HG02840 (cell line): Measurements from ENCODE around the gene SUB1.
"Not testable (repeated sequence)": the region's sequence is repeated elsewhere in the genome, so short reads cannot be mapped to it uniquely, and the experiment has no call there.

Experiments used
- ATAC-seq: cut with Tn5 transposase; IDR thresholded peaks from one replicate; pipeline ENCODE4 v1.9.1; 2021; ENCODE audit warnings: mild to moderate bottlenecking, moderate library complexity, moderate number of reproducible peaks; ENCODE audit not compliant: unreplicated experiment, low FRiP score

Gene SUB1

DNA sequence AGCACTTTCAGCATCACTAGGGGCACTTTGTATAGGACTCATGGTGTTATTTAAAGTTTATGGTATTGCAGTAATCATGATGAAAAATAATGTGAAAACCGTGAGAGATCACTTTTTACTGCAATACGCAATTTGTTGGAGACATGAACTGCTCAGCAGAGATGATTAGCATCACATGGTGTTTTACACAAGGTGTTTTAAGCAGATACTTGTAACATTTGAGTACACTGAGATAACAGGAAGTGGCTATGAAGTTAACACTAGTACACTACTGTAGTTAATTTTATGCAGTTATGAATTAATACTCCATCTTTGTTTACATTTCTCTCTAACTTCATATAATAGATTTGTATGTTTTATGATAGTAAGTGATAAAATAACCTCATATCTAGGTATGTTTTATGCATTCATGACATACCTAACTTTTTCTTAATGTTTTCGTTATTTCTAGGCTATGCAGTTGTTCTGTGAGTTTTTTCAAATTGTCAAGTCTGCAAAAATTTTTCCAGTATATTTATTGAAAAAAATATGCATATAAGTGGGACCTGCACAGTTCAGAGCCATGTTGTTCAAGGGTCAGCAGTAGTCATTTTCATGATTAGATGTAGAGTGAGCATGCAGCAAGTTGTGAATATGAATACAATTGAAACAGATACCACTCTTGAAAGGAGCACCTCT, 13.0 kb downstream of the SUB1 start:
- ATAC-seq: no peak

DNA sequence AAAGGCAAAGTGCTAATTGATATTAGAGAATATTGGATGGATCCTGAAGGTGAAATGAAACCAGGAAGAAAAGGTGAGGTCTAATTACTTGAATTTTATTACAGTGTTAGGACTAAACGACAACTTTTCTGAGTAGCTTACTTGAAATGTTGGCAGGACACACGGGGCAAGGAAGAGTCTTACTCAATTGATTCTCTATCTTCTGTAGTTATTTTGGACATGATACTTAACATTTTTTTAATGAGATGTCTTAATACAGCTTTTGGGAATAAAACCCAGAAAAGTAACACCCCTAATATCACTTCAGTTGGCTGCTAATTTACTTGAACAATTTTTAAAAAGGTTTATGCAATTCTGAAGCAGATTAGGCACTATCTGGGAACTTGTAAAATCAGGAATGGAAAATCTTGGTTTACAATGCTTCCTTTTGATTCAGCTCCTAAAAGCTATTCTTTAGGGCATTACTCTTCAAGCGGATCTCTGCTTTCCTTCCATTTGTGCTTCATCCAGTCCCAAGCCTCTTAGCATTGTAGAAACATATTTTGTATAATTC, 13.7 kb downstream of the SUB1 start:
- no peak for ATAC-seq

DNA sequence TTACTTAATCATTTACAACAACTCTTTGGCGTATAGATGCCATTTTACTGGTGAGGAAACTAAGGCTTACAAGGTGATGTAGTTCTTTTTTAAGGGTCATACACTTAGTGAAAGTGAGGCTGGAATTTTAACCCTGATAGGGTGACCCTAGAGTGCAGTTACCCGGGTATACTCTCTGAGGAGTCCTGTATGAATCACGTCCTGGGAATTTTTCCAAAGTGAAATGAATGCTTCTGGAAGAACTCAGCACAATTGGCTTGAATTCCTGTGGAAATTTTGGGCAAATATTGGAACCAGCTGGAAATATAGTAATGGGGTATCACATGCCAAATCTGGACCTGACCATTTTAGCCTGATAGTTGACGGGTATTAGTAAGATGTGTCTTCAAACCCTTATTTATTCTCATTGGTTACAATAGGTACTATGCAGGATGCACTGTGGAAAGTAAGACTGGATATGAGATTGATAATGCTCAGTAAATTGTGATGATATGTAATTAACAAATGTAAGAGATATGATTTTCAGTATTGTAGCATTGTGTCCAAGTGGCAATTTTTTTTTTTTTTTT, 14.8 kb downstream of the SUB1 start:
- ATAC-seq: no peak

DNA sequence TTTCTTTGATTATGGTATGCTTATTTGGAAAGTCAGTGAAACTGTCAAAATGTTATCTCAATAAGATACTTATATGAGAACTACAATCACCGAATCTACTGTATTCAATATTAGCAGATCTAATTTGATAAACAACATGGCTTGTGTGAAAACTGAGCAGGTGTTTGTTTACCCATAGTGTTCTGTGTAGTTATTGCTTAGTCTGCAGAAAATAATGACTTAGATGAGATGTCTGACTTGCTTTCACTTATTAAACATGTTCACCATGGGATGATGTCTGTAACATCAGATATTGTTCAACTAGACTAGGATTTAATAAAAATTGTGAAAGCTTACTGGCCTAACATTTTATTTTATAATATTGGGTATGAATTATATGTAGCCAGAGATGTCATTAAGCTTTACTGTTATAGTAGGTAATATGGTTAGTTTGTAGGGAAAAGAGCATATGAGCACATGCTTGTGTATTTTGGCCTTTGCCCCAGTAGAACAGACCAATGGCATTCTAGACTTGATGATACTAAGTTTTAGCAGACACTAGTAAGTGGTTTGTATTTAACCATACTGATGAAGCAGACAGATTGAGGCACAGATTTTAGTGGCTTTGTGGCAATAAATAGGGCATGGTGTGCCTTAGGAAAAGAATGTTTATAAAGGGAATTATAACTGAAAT, 16.4 kb downstream of the SUB1 start:
- ATAC-seq: no peak

DNA sequence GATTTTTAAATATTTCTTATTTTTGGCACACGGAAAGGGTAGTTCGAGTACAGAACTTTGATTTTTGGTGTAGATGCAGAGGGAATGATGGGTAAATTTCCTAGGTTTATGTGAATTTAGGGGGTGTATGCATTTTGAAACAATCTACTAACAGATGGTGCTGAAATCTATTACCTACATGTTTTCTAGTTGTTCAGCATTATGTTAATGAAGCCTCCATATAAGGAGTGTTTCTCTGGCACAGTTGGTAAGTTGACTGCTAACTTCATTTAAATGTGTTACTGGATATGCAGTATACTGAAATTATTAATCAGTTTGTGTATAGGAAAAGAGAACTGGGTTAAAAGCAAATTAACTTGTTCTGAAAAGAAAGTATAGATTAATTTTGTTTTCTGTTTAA, 17.5 kb downstream of the SUB1 start:
- ATAC-seq: no peak

DNA sequence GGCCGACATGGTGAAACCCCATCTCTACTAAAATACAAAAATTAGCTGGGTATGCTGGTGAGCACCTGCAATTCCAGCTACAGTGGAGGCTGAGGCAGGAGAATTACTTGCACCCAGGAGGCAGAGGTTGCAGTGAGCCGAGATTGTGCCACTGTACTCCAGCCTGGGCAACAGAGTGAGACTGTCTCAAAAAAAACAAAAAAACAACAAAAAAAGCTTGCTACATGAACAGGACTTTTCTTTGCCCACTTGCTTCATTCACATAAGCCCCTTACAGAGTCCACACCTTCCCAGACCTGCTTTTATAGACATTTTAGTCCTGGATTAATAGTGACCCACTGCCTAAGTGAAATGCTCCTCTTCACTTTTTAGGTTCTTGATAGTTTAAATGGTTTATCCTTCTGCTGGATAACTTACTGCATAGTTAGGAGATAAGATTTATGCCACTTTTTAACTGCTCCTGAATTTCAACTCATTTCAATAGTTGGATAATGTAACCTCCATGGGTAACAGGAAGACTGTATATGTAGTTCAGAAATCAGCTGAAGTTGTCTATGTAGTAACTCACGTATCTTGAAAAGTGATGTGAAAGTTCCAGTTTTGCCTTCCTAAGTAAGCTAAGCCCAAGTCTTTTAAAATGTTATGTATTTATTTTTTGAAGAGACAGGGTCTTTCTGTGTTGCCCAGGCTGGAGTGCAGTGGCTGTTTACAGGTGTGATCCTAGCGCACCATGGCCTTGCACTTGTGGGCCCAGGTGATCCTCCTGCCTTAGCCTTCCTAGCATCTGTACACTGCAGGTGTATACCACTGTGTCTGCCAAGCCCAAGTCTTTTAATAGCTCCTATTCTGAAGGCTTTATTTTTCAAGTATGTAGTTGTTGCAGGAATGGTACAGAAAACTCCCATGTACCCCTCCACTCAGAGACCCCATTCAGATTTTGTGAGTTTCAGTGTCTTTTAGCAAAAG, 19.7 kb downstream of the SUB1 start:
- ATAC-seq: no peak

DNA sequence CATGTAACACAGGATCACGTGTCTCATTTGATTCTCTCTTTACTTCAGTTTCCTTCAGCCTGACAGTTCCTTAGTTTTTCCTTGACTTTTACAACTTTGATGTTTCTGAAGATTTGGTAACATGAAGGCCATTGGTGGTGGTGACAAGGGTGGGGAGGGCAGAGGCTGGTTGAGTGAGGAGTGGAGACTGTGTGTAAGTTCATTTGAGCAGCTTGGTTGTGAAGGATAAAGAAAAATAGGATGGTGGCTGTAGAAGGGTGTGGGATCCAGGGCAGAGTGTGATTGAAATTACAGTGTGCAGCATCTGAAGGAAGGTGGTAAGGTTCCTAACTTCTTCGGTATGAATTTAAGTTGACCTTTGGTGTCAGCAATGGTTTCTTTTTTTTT, 20.4 kb downstream of the SUB1 start:
- no peak for ATAC-seq

DNA sequence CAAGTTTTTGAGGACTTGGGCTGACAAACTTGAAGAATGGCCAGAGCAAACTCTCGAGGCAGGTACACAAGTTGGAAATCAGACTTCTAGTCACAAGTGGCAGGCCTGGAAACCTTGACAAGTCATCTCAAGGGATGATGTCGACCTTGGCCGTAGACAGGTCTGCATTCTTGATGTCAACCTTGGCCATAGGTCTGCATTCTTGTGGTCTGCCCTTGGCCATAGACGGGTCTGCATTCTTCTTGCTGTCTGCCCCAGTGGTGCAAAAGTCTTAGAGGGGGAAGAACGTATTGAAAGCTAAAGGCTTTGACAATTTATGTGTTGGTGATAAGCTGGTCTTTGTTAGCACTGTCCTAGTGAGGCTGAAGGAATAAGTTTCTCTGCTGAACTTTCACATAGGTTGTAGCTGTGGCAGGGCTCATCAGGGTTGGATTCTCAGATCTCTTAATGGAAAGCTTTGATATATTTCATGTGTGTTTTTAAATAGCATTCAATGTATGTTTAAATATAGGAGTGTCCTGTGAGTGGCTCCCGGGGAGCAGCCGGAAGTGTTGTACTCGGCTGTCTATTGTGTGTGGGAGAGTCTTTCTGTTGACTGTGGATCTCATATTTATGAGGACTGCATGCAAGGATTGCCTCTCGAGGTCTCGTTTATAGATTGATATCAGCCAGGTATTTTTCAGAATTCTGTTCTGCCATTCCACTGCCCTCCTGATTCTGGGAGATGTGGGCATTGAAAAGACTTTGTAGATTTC, 27.0 kb downstream of the SUB1 start:
- ATAC-seq: no peak

DNA sequence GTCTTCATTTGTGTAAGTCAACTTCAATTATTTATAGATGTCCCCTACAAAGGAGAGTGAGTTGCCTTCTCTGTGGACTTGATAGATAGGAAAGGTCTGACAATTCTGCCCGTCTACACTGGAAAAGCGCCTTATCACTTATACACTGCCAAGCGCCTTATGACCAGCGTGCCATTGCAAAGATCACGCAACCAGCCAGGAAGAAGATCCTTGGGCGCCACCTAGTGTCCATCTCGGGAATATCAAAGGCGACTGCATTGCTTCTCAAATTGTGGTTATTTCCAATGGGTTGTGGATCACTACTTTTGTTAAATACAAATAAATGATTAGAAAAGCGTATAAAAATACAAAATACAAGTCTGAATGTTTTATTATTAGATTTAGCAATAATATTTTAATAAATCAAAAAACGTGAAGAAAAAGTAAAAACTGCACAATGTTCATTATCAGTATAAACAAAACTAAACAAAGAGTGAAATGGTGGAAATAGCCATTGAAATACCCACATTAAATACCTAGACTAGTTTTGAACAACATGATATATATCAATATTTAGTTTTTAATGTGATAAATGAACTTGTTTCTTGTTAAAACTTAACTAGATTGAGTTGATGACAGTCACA, 27.8 kb downstream of the SUB1 start:
- ATAC-seq: no peak

DNA sequence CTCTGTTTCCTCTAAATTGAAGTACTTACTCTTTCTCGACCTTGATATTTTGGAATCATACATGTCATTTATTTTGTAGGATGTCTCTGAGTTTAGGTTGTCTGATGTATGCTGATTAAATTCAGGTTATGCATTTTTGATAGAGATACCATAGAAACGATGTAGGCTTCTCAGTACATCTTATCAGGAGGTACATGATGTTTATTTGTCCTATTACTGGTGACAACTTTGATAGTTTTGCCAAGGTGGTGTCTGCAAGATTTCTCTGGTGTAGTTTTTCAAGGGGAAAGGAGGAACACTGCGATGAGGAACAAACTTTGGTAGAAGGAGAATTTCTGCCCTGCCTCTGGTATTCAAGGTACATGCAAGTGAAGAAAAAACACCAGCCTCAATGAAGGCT, 29.9 kb downstream of the SUB1 start:
- ATAC-seq: no peak

DNA sequence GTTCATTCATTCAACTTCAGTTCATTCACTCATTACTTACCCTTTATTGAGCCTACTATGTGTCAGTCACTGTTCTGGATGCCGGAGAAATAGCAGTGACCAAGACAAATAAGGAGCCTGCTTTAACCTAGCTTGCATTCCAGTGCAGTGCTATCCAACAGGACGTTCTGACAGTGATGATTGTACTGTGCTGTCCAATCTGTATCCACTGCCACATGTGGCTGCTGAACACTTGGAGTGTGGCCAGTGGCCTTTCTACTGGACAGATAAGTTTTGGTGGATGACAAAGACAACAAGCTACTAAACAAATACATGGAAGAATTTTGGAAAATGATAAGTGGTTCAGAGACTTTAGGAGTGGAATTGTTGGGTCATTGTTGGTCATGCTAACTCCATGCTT, 33.6 kb downstream of the SUB1 start:
- ATAC-seq: no peak

DNA sequence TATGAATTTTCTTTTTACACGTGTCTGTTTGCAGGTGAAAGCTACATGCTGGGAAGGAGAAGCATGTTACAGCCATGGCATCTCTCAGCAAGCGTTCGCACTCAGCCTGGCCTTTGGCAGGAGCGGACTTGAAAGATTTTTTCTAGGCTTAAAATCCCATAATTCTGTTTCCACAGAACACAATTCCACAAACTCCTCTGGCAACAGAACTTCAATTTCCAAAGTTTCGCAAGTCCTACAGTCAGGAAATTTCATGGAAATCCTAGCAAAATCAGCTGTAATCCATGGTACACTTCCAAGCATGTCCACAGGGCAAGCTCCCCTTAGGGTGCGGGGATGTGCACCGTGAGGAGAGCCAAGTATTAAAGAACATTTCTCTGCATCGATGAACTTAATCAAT, 35.9 kb downstream of the SUB1 start:
- ATAC-seq: no peak

DNA sequence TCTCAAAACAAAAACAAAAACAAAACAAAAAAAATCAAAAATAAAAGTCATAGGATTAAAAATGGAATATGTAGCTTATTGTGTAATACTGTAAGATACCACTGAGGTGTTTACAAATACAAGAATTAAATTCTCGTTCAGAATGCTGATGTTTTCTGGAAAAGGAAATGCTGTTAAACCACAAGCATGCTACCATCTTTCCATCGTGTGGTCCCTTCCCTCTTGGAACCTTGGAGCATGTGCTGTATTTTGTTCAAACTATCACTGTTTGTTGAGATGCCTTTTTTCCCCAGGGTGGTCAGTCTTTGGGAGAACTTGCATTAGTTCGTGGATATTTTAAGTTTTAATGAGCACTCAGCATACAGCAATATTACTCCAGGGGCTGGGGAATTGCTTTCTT, 39.7 kb downstream of the SUB1 start:
- ATAC-seq: no peak

DNA sequence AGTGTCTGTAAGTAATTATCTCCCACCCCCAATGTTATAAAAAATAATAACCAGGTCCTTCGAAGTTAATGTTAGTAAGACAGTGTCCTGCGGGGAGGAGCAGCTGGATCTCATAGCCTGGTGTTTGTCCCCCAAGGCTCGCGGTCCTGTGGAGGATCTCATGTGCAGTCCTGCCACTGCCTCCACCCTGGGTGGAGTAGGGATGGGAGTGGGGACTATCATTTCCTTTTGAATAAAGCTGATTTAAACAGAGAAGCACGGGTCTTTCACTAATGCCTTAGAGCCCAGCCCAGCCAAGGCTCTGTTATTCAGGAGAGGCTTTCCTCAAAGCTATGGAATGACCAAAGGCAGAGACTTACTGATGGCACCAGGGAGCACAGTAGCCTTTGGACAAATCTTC, 40.2 kb downstream of the SUB1 start:
- ATAC-seq: no peak

DNA sequence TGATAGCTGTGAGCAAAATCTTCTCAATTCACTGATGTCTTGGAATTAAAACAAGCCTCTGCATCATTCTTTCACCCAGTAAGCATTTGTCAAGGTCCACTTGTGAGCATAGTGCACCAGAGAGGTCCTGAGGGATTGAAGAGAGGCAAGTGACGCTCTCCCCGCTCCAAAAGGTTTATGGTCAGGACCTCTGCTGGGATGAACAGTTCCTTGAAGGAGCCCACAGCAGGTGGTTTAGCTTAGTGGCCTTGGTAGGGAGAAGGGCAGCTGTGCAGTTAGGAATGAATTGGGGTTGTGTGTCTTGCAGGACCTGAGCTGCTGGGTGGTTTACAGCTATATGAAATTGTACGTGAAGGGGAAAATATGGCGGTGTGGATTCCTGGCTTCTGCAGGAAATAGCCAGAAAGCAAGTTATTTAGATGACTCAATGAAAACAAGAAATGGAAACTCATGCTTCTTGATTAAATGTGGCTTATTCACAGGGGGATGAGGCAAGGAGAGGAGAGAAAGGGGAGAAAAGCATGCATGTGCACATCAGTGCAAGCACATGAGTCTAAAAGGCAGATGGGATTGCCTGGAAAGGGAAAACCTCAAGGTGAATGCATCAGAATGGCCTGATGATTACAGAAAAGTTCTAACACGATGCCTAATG, 42.0 kb downstream of the SUB1 start:
- ATAC-seq: no peak

DNA sequence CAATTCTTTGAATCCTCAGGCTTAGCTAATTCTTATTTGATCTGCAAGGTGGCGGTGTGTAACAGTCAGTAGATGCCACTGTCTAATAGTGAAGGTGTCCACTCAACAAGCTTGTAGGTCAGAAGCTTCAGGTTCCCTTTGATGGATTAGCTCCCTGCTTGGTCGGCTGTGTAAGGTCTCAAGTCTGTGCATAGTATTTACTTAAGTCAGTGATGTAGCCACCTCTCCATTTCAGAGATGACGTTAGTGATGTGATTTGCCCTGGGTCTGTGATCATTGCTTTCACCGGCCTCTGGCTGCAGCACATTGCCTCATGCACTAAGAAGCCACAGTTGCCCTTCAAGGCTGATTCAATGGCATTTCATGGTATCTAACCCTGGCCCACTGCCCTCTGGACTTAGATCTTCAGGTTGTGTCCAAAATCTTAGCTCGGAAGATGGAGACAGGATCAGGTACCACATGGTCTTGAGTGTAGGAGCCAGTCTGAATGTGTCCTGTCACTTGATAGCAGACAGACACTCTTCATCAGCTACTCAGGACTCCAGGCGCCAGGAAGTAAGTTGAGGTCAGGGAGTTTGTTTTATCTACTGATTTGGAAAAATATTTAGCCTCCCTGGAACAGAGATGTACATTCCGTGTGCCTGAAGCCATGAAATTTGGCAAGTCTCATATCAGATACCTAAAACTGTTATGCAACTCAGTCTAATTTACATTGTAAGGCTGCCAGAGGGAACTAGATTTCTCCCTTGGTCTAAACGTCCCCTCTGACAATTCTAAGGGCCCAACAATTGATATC, 42.9 kb downstream of the SUB1 start:
- no peak for ATAC-seq

DNA sequence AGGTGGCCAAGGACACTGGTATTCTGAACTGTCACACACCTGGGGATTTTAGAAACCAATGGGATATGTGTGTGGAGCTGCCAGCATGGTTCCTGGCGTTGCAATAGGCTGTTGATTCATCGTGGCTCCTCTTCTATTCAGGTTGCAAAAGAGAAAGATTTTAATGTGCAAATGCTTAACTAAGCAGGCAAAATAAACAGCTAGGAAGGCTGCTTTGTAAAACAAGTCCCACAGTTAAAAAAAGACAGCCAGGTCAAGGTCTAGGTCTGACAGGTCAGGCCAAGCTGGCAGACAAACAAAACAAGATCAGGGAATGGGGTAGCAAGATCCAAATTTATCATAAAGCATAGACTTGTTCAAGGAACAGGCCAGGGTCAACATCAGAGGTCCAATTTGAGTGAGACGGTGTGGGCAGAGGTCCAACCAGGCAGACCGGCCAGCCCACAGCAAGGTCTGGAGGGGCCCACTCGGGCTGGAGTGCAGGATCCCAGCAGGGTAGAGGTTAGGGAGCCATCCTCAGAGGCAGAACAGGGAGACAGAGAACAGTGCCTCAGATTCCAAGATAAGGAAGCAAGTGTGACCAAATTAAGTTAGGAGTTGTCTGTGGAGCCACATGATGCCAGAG, 45.6 kb downstream of the SUB1 start:
- ATAC-seq: no peak

DNA sequence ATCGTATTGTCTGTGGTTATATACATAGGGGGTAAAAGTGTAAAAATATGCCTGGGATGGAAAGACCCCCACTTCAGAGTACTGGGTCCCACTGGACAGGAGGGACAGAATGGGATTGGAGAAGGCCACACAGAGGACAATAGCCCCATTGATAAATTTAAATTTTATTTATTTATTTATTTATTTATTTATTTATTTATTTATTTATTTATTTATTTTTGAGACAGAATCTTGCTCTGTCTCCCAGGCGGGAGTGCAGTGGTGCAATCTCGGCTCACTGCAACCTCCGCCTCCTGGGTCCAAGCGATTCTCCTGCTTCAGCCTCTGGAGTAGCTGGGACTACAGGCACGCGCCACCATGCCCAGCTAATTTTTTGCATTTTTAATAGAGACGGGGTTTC, 47.7 kb downstream of the SUB1 start:
- not testable (repeated sequence) for ATAC-seq
